ENCODE data around the gene CFAP46.
"Not testable (repeated sequence)": the region's sequence is repeated elsewhere in the genome, so short reads cannot be mapped to it uniquely, and the experiment has no call there.

CFAP46 gene

GRCh38 chr10:132860532-132860931, 81.8 kb downstream of the CFAP46 start:
- no peak for DNase-seq

- no peak for DNase-seq
Observed at GRCh38 chr10:132859084-132859855, 83.1 kb downstream of the CFAP46 start.

GRCh38 chr10:132858121-132859081, 84.0 kb downstream of the CFAP46 start:
- no peak for DNase-seq

- DNase-seq: no peak
Observed at GRCh38 chr10:132856869-132857524, 85.4 kb downstream of the CFAP46 start.

GRCh38 chr10:132855889-132856288, 86.5 kb downstream of the CFAP46 start:
- DNase-seq: no peak

- no peak for DNase-seq
Observed at GRCh38 chr10:132851451-132851850, 90.9 kb downstream of the CFAP46 start.

GRCh38 chr10:132850896-132851295, 91.5 kb downstream of the CFAP46 start:
- DNase-seq: no peak

GRCh38 chr10:132850246-132850645, 92.1 kb downstream of the CFAP46 start:
- no peak for DNase-seq

- DNase-seq: no peak
Observed at GRCh38 chr10:132849546-132850031, 92.8 kb downstream of the CFAP46 start.

- DNase-seq: no peak
Observed at GRCh38 chr10:132848951-132849545, 93.3 kb downstream of the CFAP46 start.

- no peak for DNase-seq
Observed at GRCh38 chr10:132848291-132848701, 94.1 kb downstream of the CFAP46 start.

- no peak for DNase-seq
Observed at GRCh38 chr10:132847856-132848255, 94.5 kb downstream of the CFAP46 start.

- no peak for DNase-seq
Observed at GRCh38 chr10:132847416-132847777, 95.0 kb downstream of the CFAP46 start.

GRCh38 chr10:132846631-132847415, 95.5 kb downstream of the CFAP46 start:
- no peak for DNase-seq

GRCh38 chr10:132845780-132846595, 96.4 kb downstream of the CFAP46 start:
- no peak for DNase-seq

GRCh38 chr10:132845041-132845551, 97.3 kb downstream of the CFAP46 start:
- no peak for DNase-seq

GRCh38 chr10:132844069-132844809, 98.1 kb downstream of the CFAP46 start:
- DNase-seq: no peak

- not testable (repeated sequence) for DNase-seq
Observed at GRCh38 chr10:132843276-132843675, 99.1 kb downstream of the CFAP46 start.

GRCh38 chr10:132842397-132842796, 100.0 kb downstream of the CFAP46 start:
- DNase-seq: no peak

- DNase-seq: no peak
Observed at GRCh38 chr10:132841615-132841975, 100.8 kb downstream of the CFAP46 start.
